ENCODE data around the gene ALK. TPM values are rescaled to one million over a fixed set of nuclear protein-coding genes. Genes with fewer than 3 reads are reported as not detected.

ALK gene
- polyA plus RNA-seq, 1 experiment: not detected

GRCh38 chr2:29450596-29451222, 470.7 kb downstream of the ALK start:
- DNase-seq (ENCODE audit: low read depth, low spot score): no peak

GRCh38 chr2:29449499-29449898, 471.9 kb downstream of the ALK start:
- ChIA-PET POLR2A (no interaction called here), CTCF (no interaction called here)
- no peaks in the 10 kb centered on the region for H3K27me3 ChIP-seq (ENCODE audit: control insufficient read depth, insufficient read depth, low read length)

More at GRCh38 chr2:29450596-29451222, 470.7 kb downstream of the ALK start:
- no peak overlapping the region for H3K4me3 ChIP-seq (ENCODE audit: low read depth, low read length)
- ChIA-PET POLR2A (no interaction called here), CTCF (no interaction called here)
- no peaks in the 10 kb centered on the region for H3K27me3 ChIP-seq (ENCODE audit: control insufficient read depth, insufficient read depth, low read length)
- no peak overlapping the region for H3K27ac ChIP-seq (ENCODE audit: low read depth, low read length)
- TF ChIP-seq CTCF (IDR thresholded peaks at IDR 0.05; ENCODE audit: low read depth, low read length): no peak
- H3K9me3 ChIP-seq (ENCODE audit: control insufficient read depth, insufficient read depth, low read length): no peaks in the 10 kb centered on the region; the same call in 1 of the 2 replicates

GRCh38 chr2:29448096-29448688, 473.2 kb downstream of the ALK start:
- CTCF ChIA-PET: no interaction called here
- no peak for TF ChIP-seq CTCF (IDR thresholded peaks at IDR 0.05; ENCODE audit: low read depth, low read length)

More at GRCh38 chr2:29449499-29449898, 471.9 kb downstream of the ALK start:
- Histone ChIP-seq H3K4me3 (ENCODE audit: low read depth, low read length) (no peak overlapping the region), H3K9me3 (ENCODE audit: control insufficient read depth, insufficient read depth, low read length) (no peaks in the 10 kb centered on the region; the same call in 1 of the 2 replicates), H3K27ac (ENCODE audit: low read depth, low read length) (no peak overlapping the region)
- DNase-seq (ENCODE audit: low read depth, low spot score): no peak
- no peak for TF ChIP-seq CTCF (IDR thresholded peaks at IDR 0.05; ENCODE audit: low read depth, low read length)

GRCh38 chr2:29447513-29447912, 473.9 kb downstream of the ALK start:
- H3K27ac ChIP-seq (ENCODE audit: low read depth, low read length): no peak overlapping the region
- no peak for TF ChIP-seq CTCF (IDR thresholded peaks at IDR 0.05; ENCODE audit: low read depth, low read length)
- no peaks in the 10 kb centered on the region; the same call in 1 of the 2 replicates for H3K9me3 ChIP-seq (ENCODE audit: control insufficient read depth, insufficient read depth, low read length)
- H3K4me3 ChIP-seq (ENCODE audit: low read depth, low read length): no peak overlapping the region
- ChIA-PET POLR2A (no interaction called here), CTCF (no interaction called here)
- H3K27me3 ChIP-seq (ENCODE audit: control insufficient read depth, insufficient read depth, low read length): no peaks in the 10 kb centered on the region
- DNase-seq (ENCODE audit: low read depth, low spot score): no peak

More at GRCh38 chr2:29448096-29448688, 473.2 kb downstream of the ALK start:
- DNase-seq (ENCODE audit: low read depth, low spot score): no peak
- no peaks in the 10 kb centered on the region; the same call in 1 of the 2 replicates for H3K9me3 ChIP-seq (ENCODE audit: control insufficient read depth, insufficient read depth, low read length)
- no peaks in the 10 kb centered on the region for H3K27me3 ChIP-seq (ENCODE audit: control insufficient read depth, insufficient read depth, low read length)
- POLR2A ChIA-PET: no interaction called here
- H3K4me3 ChIP-seq (ENCODE audit: low read depth, low read length): no peak overlapping the region
- no peak overlapping the region for H3K27ac ChIP-seq (ENCODE audit: low read depth, low read length)

- H3K27me3 ChIP-seq (ENCODE audit: control insufficient read depth, insufficient read depth, low read length): no peaks in the 10 kb centered on the region
- TF ChIP-seq CTCF (IDR thresholded peaks at IDR 0.05; ENCODE audit: low read depth, low read length): no peak
- no peak overlapping the region for H3K27ac ChIP-seq (ENCODE audit: low read depth, low read length)
- POLR2A ChIA-PET: no interaction called here
- H3K4me3 ChIP-seq (ENCODE audit: low read depth, low read length): no peak overlapping the region
- CTCF ChIA-PET: no interaction called here
- H3K9me3 ChIP-seq (ENCODE audit: control insufficient read depth, insufficient read depth, low read length): no peaks in the 10 kb centered on the region; the same call in 1 of the 2 replicates
- no peak for DNase-seq (ENCODE audit: low read depth, low spot score)
These were observed 474.5 kb downstream of the ALK start for GRCh38 chr2:29446847-29447246.
